ENCODE data around the gene GPR143.
"Not testable (repeated sequence)": the region's sequence is repeated elsewhere in the genome, so short reads cannot be mapped to it uniquely, and the experiment has no call there.

GPR143 gene

DNA sequence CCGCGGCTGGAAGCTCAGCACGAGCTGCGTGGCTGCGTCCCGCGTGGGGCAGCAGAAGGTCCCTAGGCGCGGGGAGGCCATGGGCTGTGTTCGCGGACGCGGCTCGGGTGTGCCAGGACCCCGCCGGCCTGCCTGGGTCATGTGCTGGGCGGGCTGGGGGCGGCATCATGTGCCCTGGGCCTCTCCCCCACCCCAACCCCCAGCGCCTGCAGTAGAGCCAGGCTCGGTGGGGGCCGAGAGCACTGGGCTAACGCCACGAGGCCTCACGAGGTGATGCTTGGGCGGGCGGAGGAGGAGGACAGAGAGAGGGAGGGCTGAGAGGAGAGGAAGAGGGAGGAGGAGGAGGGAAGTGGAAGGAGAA lies at the start of gene GPR143:
GPR143 (minus strand) TSS at position 111 of the 361 bp plus-strand sequence; CDS start at position 81, 30 bp downstream.
- Histone ChIP-seq H3K4me3 (ENCODE audit: low read depth, low read length) (no peak within 1 kb of the TSS), H3K36me3 (ENCODE audit: control insufficient read depth, insufficient read depth, low read length) (no peaks in the 10 kb centered on the region), H3K27me3 (ENCODE audit: control insufficient read depth, insufficient read depth, low read length) (no peaks in the 10 kb centered on the region), H2AFZ (peak within 1 kb of the TSS; percentile 33), H3K27ac (no peak within 1 kb of the TSS), H3K4me1 (no peaks in the 10 kb centered on the region), H3K4me2 (ENCODE audit: low read length) (no peak within 1 kb of the TSS), H3K79me2 (no peaks in the 10 kb centered on the region), H3K9me3 (ENCODE audit: control insufficient read depth, low read length) (no peaks in the 10 kb centered on the region), H3K9ac (no peak within 1 kb of the TSS)
- TF ChIP-seq, protein P1, sequence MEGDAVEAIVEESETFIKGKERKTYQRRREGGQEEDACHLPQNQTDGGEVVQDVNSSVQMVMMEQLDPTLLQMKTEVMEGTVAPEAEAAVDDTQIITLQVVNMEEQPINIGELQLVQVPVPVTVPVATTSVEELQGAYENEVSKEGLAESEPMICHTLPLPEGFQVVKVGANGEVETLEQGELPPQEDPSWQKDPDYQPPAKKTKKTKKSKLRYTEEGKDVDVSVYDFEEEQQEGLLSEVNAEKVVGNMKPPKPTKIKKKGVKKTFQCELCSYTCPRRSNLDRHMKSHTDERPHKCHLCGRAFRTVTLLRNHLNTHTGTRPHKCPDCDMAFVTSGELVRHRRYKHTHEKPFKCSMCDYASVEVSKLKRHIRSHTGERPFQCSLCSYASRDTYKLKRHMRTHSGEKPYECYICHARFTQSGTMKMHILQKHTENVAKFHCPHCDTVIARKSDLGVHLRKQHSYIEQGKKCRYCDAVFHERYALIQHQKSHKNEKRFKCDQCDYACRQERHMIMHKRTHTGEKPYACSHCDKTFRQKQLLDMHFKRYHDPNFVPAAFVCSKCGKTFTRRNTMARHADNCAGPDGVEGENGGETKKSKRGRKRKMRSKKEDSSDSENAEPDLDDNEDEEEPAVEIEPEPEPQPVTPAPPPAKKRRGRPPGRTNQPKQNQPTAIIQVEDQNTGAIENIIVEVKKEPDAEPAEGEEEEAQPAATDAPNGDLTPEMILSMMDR (IDR thresholded peaks at IDR 0.05) = no peak

DNA sequence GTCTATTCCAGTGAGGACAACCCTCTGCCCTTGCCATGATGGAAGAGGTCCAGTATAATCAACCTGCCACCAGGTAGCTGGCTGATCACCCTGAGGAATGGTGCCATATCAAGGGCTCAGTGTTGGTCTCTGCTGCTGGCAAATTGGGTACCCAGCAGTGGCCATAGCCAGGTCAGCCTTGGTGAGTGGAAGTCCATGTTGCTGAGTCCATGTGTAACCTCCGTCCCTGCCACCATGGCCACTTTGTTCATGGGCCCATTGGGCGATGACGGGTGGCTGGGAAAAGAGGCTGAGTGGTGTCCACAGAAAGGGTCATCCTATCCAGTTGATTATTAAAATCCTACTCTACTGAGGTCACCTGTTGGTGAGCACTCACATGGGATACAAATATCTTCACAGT lies 45.4 kb upstream of the GPR143 start:
- H3K4me2 ChIP-seq (ENCODE audit: low read length); H3K9me3 ChIP-seq (ENCODE audit: control insufficient read depth, low read length); H3K4me1 ChIP-seq; H3K27ac ChIP-seq; H3K79me2 ChIP-seq; H2AFZ ChIP-seq; H3K36me3 ChIP-seq (ENCODE audit: control insufficient read depth, insufficient read depth, low read length); H3K4me3 ChIP-seq (ENCODE audit: low read depth, low read length); H3K9ac ChIP-seq; H3K27me3 ChIP-seq (ENCODE audit: control insufficient read depth, insufficient read depth, low read length): not testable (repeated sequence)

DNA sequence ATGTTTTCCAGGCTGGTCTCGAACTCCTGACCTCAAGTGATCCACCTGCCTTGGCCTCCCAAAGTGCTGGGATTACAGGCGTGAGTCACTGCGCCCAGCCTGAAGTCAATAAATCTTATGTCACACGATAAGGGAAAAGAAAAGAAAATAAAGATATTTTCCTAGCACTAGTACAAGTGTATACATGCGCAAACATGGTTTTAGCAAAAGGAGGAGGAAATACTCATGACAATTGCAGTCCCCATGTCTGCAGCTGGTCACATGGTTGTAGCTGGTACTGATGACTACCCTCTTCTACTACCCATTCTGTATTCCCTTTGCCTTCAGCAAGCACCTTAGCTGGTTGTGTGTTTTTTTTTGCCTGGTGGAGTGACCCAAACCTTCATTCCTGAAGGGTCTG lies 44.2 kb upstream of the GPR143 start:
- not testable (repeated sequence) for H3K27me3 ChIP-seq (ENCODE audit: control insufficient read depth, insufficient read depth, low read length); H3K4me1 ChIP-seq; H2AFZ ChIP-seq; H3K27ac ChIP-seq; H3K79me2 ChIP-seq; H3K36me3 ChIP-seq (ENCODE audit: control insufficient read depth, insufficient read depth, low read length); H3K4me3 ChIP-seq (ENCODE audit: low read depth, low read length); H3K4me2 ChIP-seq (ENCODE audit: low read length); H3K9ac ChIP-seq; H3K9me3 ChIP-seq (ENCODE audit: control insufficient read depth, low read length)

DNA sequence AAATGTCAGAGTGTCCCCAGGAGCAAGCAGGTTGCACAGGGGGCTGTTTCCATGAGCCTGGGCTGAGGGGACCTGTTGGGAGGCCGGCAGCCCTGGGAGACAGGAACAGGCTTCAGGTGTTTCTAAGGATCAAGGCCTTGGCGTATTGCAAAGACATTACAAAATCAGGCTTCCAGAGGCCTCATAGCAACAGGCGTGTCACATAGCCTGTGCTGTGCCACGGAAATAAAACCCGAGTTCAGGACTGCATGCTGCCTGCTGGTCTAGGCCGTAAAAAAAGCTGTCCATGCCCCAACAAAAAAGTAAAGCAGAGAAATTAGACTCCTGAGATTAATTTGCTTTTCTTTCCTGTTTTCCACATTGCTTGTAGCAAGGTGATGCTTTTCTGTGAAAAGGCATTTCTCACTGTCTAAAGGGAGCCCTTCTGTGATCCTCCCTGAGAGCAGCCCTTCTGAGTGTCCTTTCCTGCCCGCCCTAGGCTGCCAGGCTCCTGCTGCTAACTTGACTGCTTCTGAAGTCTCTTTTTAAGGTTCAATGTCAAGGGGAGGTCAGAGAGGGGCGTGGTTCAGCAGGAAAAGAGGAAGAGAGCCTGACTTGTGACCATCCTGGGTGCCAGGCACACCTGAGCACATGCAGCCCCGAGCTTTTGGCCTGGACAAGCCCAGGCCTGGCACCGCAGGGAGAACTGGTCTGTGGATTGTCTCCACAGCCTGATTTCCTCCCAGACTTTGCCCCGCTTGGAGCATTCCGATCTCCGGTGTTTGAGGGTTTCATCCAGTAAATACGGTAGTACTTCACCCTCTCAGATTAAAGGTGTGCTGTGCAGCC lies 41.9 kb upstream of the GPR143 start:
- no peak overlapping the region for H3K4me2 ChIP-seq (ENCODE audit: low read length)
- no peaks in the 10 kb centered on the region for H3K4me1 ChIP-seq
- TF ChIP-seq, protein P1 (IDR thresholded peaks at IDR 0.05) = no peak
- no peak overlapping the region for H3K9ac ChIP-seq
- no peak overlapping the region for H3K4me3 ChIP-seq (ENCODE audit: low read depth, low read length)
- peaks cover 3% of the 10 kb centered on the region for H3K79me2 ChIP-seq
- H3K27me3 ChIP-seq (ENCODE audit: control insufficient read depth, insufficient read depth, low read length) = no peaks in the 10 kb centered on the region
- H3K9me3 ChIP-seq (ENCODE audit: control insufficient read depth, low read length) = no peaks in the 10 kb centered on the region
- no peak overlapping the region for H2AFZ ChIP-seq
- no peaks in the 10 kb centered on the region for H3K36me3 ChIP-seq (ENCODE audit: control insufficient read depth, insufficient read depth, low read length)
- no peak overlapping the region for H3K27ac ChIP-seq

DNA sequence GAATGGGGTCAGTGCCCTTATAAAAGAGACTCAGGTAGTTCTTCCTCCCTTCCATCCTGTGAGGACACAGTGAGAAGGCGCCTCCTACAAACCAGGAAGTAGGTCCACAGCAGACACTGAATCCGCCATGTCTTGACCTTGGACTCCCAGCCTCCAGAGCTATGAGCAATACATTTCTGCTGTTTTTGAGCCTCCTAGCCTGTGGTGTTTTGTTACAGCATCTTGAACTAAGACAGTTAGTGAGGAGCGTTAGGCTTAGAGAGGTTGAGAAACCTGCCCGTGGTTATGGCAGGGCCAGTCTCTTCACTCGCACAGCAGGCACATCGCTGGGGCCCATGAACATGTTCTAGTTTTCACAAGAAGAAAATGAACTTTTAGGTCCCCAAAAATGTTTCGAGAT lies 40.3 kb upstream of the GPR143 start:
- Histone ChIP-seq H3K9me3 (ENCODE audit: control insufficient read depth, low read length) (no peaks in the 10 kb centered on the region), H3K27me3 (ENCODE audit: control insufficient read depth, insufficient read depth, low read length) (no peaks in the 10 kb centered on the region), H2AFZ (no peak overlapping the region), H3K36me3 (ENCODE audit: control insufficient read depth, insufficient read depth, low read length) (no peaks in the 10 kb centered on the region), H3K79me2 (peaks cover 3% of the 10 kb centered on the region), H3K9ac (no peak overlapping the region), H3K4me1 (no peaks in the 10 kb centered on the region), H3K4me3 (ENCODE audit: low read depth, low read length) (no peak overlapping the region), H3K4me2 (ENCODE audit: low read length) (no peak overlapping the region), H3K27ac (no peak overlapping the region)
- TF ChIP-seq, protein P1 (IDR thresholded peaks at IDR 0.05) = no peak

DNA sequence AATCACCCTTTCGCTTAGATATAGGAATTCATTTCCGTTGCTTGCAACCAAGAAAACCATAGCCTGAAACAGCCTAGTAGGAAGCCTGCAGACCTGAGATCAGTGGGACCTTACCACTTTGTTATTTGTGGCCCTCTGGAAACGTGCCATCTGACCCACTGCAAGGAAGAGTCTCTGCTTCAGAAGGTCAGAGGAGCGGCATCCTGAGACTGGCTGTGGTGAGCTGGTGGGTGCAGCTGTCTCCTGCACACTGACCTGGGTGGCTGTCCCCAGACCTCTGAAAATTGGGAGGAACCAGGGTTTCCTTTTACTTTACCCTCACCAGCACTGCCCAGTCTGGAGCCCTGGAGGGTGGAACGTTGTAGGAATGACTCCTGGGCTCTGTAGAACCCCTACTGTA lies 38.8 kb upstream of the GPR143 start:
- Histone ChIP-seq H2AFZ (no peak overlapping the region), H3K9ac (no peak overlapping the region), H3K27me3 (ENCODE audit: control insufficient read depth, insufficient read depth, low read length) (no peaks in the 10 kb centered on the region), H3K4me2 (ENCODE audit: low read length) (no peak overlapping the region), H3K4me3 (ENCODE audit: low read depth, low read length) (no peak overlapping the region), H3K9me3 (ENCODE audit: control insufficient read depth, low read length) (no peaks in the 10 kb centered on the region), H3K79me2 (peaks cover 6% of the 10 kb centered on the region), H3K4me1 (no peaks in the 10 kb centered on the region), H3K36me3 (ENCODE audit: control insufficient read depth, insufficient read depth, low read length) (no peaks in the 10 kb centered on the region), H3K27ac (no peak overlapping the region)
- TF ChIP-seq, protein P1 (IDR thresholded peaks at IDR 0.05) = no peak
